ENCODE measurements around the gene CABLES2. TPM values are rescaled to one million over a fixed set of nuclear protein-coding genes. Genes with fewer than 3 reads are reported as not detected.

Gene CABLES2, protein sequence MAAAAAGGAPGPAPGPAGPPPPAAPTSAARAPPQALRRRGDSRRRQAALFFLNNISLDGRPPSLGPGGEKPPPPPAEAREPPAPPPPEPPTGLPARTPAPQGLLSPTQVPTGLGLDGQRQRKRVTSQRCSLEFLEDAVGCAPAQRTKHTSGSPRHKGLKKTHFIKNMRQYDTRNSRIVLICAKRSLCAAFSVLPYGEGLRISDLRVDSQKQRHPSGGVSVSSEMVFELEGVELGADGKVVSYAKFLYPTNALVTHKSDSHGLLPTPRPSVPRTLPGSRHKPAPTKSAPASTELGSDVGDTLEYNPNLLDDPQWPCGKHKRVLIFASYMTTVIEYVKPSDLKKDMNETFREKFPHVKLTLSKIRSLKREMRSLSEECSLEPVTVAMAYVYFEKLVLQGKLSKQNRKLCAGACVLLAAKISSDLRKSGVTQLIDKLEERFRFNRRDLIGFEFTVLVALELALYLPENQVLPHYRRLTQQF
- 12.4 and 13.5 TPM in 2 replicates for total RNA-seq (2014; rRNA removed)
- Bru-seq, nascent RNA: percentile 62 among the genes with signal in this experiment
- BruChase-seq, experiment 1, labeled RNA remaining after a 6-hour chase: percentile 83 among the genes with signal in this experiment
- percentile 71 among the genes with signal in this experiment for BruChase-seq, experiment 2, labeled RNA remaining after a 2-hour chase
- long read RNA-seq, transcript CABLES2-201 (10 exons, 3,785 nt): major isoform, 18 of 40 reads
- long read RNA-seq, partial matches to known transcripts: 8 of 40 reads
- long read RNA-seq, other reads (novel, unspliced or antisense): 14 of 40 reads

DNA sequence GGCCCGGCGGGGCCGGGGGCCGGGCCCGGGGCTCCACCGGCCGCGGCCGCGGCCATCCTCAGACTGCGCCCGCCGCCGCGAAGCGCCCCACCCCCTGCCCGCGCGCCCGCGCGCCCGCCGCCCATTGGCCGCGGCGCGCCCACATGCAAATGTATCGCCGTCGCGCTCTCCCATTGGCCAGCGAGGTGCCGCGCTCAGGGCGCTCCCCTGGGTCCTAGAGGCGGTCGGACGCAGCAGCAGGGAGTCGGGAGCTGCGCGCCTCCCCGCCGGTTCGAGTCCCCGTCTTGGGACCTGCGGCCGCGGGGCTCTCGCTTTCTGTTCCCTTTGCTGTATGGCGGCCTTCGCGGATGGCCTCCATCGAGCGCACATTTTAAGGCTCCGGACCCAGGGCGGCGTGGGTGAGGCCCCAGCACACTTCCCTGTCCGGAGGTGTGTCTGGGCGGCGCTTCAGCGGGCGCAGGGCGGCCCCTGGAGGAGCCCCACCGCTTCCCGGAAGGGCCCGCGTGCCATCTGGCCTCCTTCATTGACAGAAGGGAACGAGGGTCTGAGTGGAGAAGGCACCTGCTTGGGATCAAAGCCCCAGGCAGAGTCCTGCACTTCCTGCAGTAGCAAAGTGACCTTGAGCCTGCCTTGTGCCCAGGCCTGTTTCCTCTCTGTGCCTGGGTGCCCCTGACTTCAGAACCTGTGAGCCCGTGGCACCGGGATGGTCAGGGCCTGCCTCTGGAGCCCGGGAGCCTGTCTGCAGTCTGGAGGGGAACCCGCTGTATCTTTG, at the start of gene CABLES2:
Gene CABLES2, minus strand, starts transcription at position 65 of the 772 bp plus-strand sequence. Its CDS starts 9 bp downstream, at position 56.
- Histone ChIP-seq H3K4me1 (ENCODE audit: insufficient read depth, low read length) (peaks cover 19% of the 10 kb centered on the region), H3K9me3 (ENCODE audit: low read length) (no peaks in the 10 kb centered on the region), H3K4me2 (ENCODE audit: low read length) (peak within 1 kb of the TSS; percentile 99), H4K20me1 (ENCODE audit: low read length) (0 out of 2 replicates have a peak, but pooled peaks cover 7% of the 10 kb centered on the region), H3K27me3 (ENCODE audit: low read length) (no peaks in the 10 kb centered on the region), H2AFZ (ENCODE audit: low read length) (peak within 1 kb of the TSS; percentile 94), H3K27ac (ENCODE audit: low read length) (no peak within 1 kb of the TSS), H3K36me3 (ENCODE audit: low read depth, low read length) (peaks cover 3% of the 10 kb centered on the region; the same call in 1 of the 2 replicates), H3F3A (ENCODE audit: low read length, unreplicated experiment) (no peaks in the 10 kb centered on the region), H3K9ac (ENCODE audit: low read length) (peak within 1 kb of the TSS; percentile 82), H3K9me2 (replicated peaks; ENCODE audit: low read length) (no peaks in the 10 kb centered on the region), H3K79me2 (ENCODE audit: low read length) (peaks cover 27% of the 10 kb centered on the region), H3K4me3 (ENCODE audit: low read length) (peak within 1 kb of the TSS; percentile 92)
- TSS peak; percentile 20 for BruUV-seq (replicated peaks)
- DNase-seq (peak; percentile 94), ATAC-seq (peak; percentile 76)
- ChIA-PET CTCF (no interaction called here), POLR2A (ENCODE audit: unreplicated experiment) (interaction anchor here (0.8 kb wide), 1 partner anchor 57 kb away, joined by 3 read pairs; no protein-coding TSS in a partner anchor)
- no peak for TF ChIP-seq EZH2 (IDR thresholded peaks at IDR 0.05; ENCODE audit: low read length, unreplicated experiment)
- no peak for TF ChIP-seq EZH2phosphoT487 (IDR thresholded peaks at IDR 0.05; ENCODE audit: borderline replicate concordance, low read length)
- TF ChIP-seq, protein P1, sequence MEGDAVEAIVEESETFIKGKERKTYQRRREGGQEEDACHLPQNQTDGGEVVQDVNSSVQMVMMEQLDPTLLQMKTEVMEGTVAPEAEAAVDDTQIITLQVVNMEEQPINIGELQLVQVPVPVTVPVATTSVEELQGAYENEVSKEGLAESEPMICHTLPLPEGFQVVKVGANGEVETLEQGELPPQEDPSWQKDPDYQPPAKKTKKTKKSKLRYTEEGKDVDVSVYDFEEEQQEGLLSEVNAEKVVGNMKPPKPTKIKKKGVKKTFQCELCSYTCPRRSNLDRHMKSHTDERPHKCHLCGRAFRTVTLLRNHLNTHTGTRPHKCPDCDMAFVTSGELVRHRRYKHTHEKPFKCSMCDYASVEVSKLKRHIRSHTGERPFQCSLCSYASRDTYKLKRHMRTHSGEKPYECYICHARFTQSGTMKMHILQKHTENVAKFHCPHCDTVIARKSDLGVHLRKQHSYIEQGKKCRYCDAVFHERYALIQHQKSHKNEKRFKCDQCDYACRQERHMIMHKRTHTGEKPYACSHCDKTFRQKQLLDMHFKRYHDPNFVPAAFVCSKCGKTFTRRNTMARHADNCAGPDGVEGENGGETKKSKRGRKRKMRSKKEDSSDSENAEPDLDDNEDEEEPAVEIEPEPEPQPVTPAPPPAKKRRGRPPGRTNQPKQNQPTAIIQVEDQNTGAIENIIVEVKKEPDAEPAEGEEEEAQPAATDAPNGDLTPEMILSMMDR (conservative IDR thresholded peaks at IDR 0.05; ENCODE audit: low read depth, low read length): no peak
- intact Hi-C loops (cut with micrococcal nuclease): no loop called here

DNA sequence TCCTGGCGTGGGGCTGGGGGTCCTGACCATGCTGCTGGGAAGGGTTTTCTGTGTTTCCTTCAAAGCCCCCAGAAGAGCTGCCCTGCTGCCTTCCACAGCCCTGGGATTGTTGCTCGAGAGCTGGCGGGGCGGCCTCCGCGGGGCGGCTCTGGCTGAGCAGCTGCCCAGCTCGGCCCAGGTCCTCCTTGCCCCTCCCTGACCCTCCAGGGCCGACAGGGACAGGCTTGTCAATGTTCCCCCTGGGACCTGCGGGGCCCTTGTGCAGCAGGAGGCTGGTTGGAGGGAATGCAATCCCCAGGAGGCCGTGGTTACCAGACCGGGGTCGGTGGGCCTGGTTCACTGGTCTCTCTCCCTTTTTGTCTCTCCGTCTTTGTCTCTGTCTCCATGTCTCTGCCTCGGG, 48.8 kb upstream of the CABLES2 start:
- H3K4me2 ChIP-seq (ENCODE audit: low read length): no peak overlapping the region
- no peaks in the 10 kb centered on the region for H3K36me3 ChIP-seq (ENCODE audit: low read depth, low read length)
- no peak overlapping the region for H2AFZ ChIP-seq (ENCODE audit: low read length)
- no peaks in the 10 kb centered on the region for H3F3A ChIP-seq (ENCODE audit: low read length, unreplicated experiment)
- H3K79me2 ChIP-seq (ENCODE audit: low read length): no peaks in the 10 kb centered on the region
- no peaks in the 10 kb centered on the region for H3K9me3 ChIP-seq (ENCODE audit: low read length)
- DNase-seq (no peak), ATAC-seq (no peak)
- no peaks in the 10 kb centered on the region for H3K4me1 ChIP-seq (ENCODE audit: insufficient read depth, low read length)
- ChIA-PET POLR2A (ENCODE audit: unreplicated experiment) (no interaction called here), CTCF (no interaction called here)
- no peak overlapping the region for H3K9ac ChIP-seq (ENCODE audit: low read length)
- TF ChIP-seq EZH2phosphoT487 (IDR thresholded peaks at IDR 0.05; ENCODE audit: borderline replicate concordance, low read length) (no peak), EZH2 (IDR thresholded peaks at IDR 0.05; ENCODE audit: low read length, unreplicated experiment) (no peak)
- TF ChIP-seq, protein P1 (conservative IDR thresholded peaks at IDR 0.05; ENCODE audit: low read depth, low read length): no peak
- no peak overlapping the region for H3K4me3 ChIP-seq (ENCODE audit: low read length)
- H3K27me3 ChIP-seq (ENCODE audit: low read length): no peaks in the 10 kb centered on the region
- intact Hi-C loops (cut with micrococcal nuclease): no loop called here
- no peak overlapping the region for H3K27ac ChIP-seq (ENCODE audit: low read length)
- no peaks in the 10 kb centered on the region for H3K9me2 ChIP-seq (replicated peaks; ENCODE audit: low read length)
- no peaks in the 10 kb centered on the region for H4K20me1 ChIP-seq (ENCODE audit: low read length)
- no TSS peak for BruUV-seq (replicated peaks)

All from PC-3 (cell line).